Subcutaneous preadipocyte (primary cell): ENCODE data around the gene KRTAP20-4. TPM values are rescaled to one million over a fixed set of nuclear protein-coding genes. Genes with fewer than 3 reads are reported as not detected.

Experiments
- small RNA-seq: library from RNA; depleted of rRNA; stranded (forward); fragments of <200 nt; gene quantifications from one replicate; pipeline ENCODE3, GENCODE V24; 2012
- total RNA-seq: library from RNA; depleted of rRNA; stranded (reverse); fragments of >200 nt; gene quantifications from 2 replicates; pipeline ENCODE4 v1.2.3, GENCODE V29; 2012

Gene KRTAP20-4
- not detected in 2 replicates for total RNA-seq

GRCh38 chr21:30620522-30620921 lies at the start of gene KRTAP20-4:
Gene KRTAP20-4 (plus strand): TSS chr21:30620627.

GRCh38 chr21:30590297-30590696 lies 30.1 kb upstream of the KRTAP20-4 start, which contains the start of gene KRTAP22-2:
Gene KRTAP22-2 (minus strand): TSS chr21:30590397.

GRCh38 chr21:30592140-30592539 lies 28.3 kb upstream of the KRTAP20-4 start, which contains the start of gene KRTAP6-3:
Gene KRTAP6-3 (plus strand): TSS chr21:30592440. CDS start chr21:30592446, 6 bp downstream.

DNA sequence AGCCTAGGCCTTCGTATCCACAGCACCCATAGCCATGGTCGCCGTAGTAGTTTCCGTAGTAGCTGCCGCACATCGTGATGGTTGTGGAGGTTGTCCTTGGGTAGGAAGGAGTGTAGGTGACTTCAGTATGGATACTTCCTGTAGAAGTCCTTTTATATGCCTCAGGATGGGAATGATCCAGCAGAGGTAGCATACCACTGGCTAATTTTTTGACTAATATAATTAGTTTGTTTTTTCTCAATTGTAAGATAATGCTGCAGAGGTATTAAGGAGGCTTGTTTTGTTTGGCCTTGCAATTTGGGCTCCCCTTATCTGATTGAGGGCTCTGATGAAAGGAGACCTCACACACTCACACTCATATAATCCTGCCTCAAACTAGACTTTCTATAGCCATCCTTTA lies 21.6 kb upstream of the KRTAP20-4 start, which contains the start of gene KRTAP6-2:
KRTAP6-2 (minus strand) TSS at position 101 of the 400 bp plus-strand sequence; CDS start at position 73, 28 bp downstream.

GRCh38 chr21:30600787-30601186 lies 19.6 kb upstream of the KRTAP20-4 start, which contains the start of gene KRTAP22-1:
Gene KRTAP22-1 (plus strand): TSS chr21:30601087.

GRCh38 chr21:30613836-30614235 lies 6.6 kb upstream of the KRTAP20-4 start, which contains the start of gene KRTAP6-1:
Gene KRTAP6-1 (minus strand): TSS chr21:30613930. CDS start chr21:30613904, 26 bp downstream.

GRCh38 chr21:30616125-30616524 lies 4.3 kb upstream of the KRTAP20-4 start, which contains the start of gene KRTAP20-1:
Gene KRTAP20-1 (plus strand): TSS chr21:30616425. CDS start chr21:30616455, 30 bp downstream.

GRCh38 chr21:30634906-30635305 lies 14.5 kb downstream of the KRTAP20-4 start, which contains the start of gene KRTAP20-2:
Gene KRTAP20-2 (plus strand): TSS chr21:30635206. CDS start chr21:30635264, 58 bp downstream.

DNA sequence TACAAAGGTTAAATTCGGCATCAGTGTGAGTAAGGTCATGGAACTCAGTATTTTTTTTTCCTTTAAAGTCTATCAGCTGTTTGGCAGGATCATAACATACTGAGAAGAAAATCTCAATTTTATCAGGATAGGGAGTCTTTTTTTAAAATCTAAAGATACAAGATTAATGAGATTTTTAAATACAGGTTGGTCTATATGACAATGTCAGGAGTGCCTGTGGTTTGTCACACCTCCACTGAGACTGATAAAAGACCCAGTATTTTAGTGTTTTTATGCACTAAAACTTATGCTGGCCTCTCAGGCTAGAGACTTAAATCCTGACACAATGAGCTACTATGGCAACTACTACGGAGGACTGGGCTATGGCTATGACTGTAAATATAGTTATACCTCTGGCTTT lies 22.1 kb downstream of the KRTAP20-4 start, which contains the start of gene KRTAP20-3:
KRTAP20-3 (plus strand) TSS at position 301 of the 400 bp plus-strand sequence.

Small RNA genes within 50 kb of the gene (small RNA-seq; reads per million reads assigned to genes)
- gene KRTAP20-1 (not detected), gene KRTAP20-3 (not detected), gene KRTAP20-4 (not detected), gene KRTAP22-1 (not detected), gene KRTAP22-2 (not detected)

Other genes with a start within 250 kb of the KRTAP20-4 start
- not detected in 2 replicates for gene KRTAP13-2, start 248.4 kb upstream of the KRTAP20-4 start, total RNA-seq
- not detected in 2 replicates for gene KRTAP13-1, start 224.6 kb upstream of the KRTAP20-4 start, total RNA-seq
- not detected in 2 replicates for gene KRTAP13-3, start 194.7 kb upstream of the KRTAP20-4 start, total RNA-seq
- not detected in 2 replicates for gene KRTAP13-4, start 190.4 kb upstream of the KRTAP20-4 start, total RNA-seq
- gene KRTAP15-1, start 180.4 kb upstream of the KRTAP20-4 start, total RNA-seq: not detected in 2 replicates
- not detected in 2 replicates for gene KRTAP19-1, start 140.3 kb upstream of the KRTAP20-4 start, total RNA-seq
- gene KRTAP19-2, start 133.2 kb upstream of the KRTAP20-4 start, total RNA-seq: not detected in 2 replicates
- not detected in 2 replicates for gene KRTAP19-3, start 128.6 kb upstream of the KRTAP20-4 start, total RNA-seq
- gene KRTAP19-4, start 123.5 kb upstream of the KRTAP20-4 start, total RNA-seq: not detected in 2 replicates
- not detected in 2 replicates for gene KRTAP19-5, start 118.5 kb upstream of the KRTAP20-4 start, total RNA-seq
- gene KRTAP19-6, start 78.8 kb upstream of the KRTAP20-4 start, total RNA-seq: not detected in 2 replicates
- gene KRTAP19-7, start 59.3 kb upstream of the KRTAP20-4 start, total RNA-seq: not detected in 2 replicates
- gene KRTAP22-2, start 30.2 kb upstream of the KRTAP20-4 start, total RNA-seq: not detected in 2 replicates
- gene KRTAP6-3, start 28.2 kb upstream of the KRTAP20-4 start, total RNA-seq: not detected in 2 replicates
- not detected in 2 replicates for gene KRTAP6-2, start 21.7 kb upstream of the KRTAP20-4 start, total RNA-seq
- gene KRTAP22-1, start 19.5 kb upstream of the KRTAP20-4 start, total RNA-seq: not detected in 2 replicates
- not detected in 2 replicates for gene KRTAP6-1, start 6.7 kb upstream of the KRTAP20-4 start, total RNA-seq
- gene KRTAP20-1, start 4.2 kb upstream of the KRTAP20-4 start, total RNA-seq: not detected in 2 replicates
- not detected in 2 replicates for gene KRTAP20-2, start 14.6 kb downstream of the KRTAP20-4 start, total RNA-seq
- not detected in 2 replicates for gene KRTAP20-3, start 22.2 kb downstream of the KRTAP20-4 start, total RNA-seq
- gene KRTAP21-3, start 98.2 kb downstream of the KRTAP20-4 start, total RNA-seq: not detected in 2 replicates
- gene KRTAP21-2, start 126.6 kb downstream of the KRTAP20-4 start, total RNA-seq: not detected in 2 replicates
- gene KRTAP21-1, start 134.8 kb downstream of the KRTAP20-4 start, total RNA-seq: not detected in 2 replicates
- gene KRTAP8-1, start 192.6 kb downstream of the KRTAP20-4 start, total RNA-seq: not detected in 2 replicates
- gene KRTAP7-1, start 209.1 kb downstream of the KRTAP20-4 start, total RNA-seq: not detected in 2 replicates